HFFc6 (cell line): ENCODE results near the gene RSPH9. TPM values are rescaled to one million over a fixed set of nuclear protein-coding genes. Genes with fewer than 3 reads are reported as not detected.

ENCODE experiments used
- DNase-seq: peaks from one replicate; pipeline ENCODE4 v3.0.0-alpha.2; 2018
- H3K27ac Mint-ChIP-seq: 2 replicates; pipeline ENCODE4 v1.8.0; 2020; ENCODE audit warnings: mild to moderate bottlenecking, mixed read lengths
- H3K27me3 Mint-ChIP-seq: 2 replicates; pipeline ENCODE4 v1.8.0; 2021; ENCODE audit warnings: mild to moderate bottlenecking, moderate library complexity, mixed read lengths; ENCODE audit not compliant: insufficient read depth
- H3K36me3 Mint-ChIP-seq: 2 replicates; pipeline ENCODE4 v1.8.0; 2021; ENCODE audit warnings: low read depth, mixed read lengths
- H3K4me1 Mint-ChIP-seq: 2 replicates; pipeline ENCODE4 v1.8.0; 2020; ENCODE audit warnings: low read depth, mixed read lengths
- H3K4me3 Mint-ChIP-seq: 2 replicates; pipeline ENCODE4 v1.8.0; 2020; ENCODE audit warnings: mild to moderate bottlenecking, moderate library complexity, mixed read lengths
- H3K9me3 Mint-ChIP-seq: 2 replicates; pipeline ENCODE4 v1.8.0; 2020; ENCODE audit warnings: mild to moderate bottlenecking, mixed read lengths
- long read RNA-seq: library from polyadenylated mRNA; unstranded; transcript quantifications from one replicate; pipeline ENCODE4 v2.0.0, GENCODE V29; 2019
- total RNA-seq, 6 experiments: library from RNA; stranded (reverse); fragmentation: NEBNext Ultra II Directional; extraction: Animal tissue kit (Norgen Biotek cat#: 25700); gene quantifications; 2 replicates in 1 of 6; 3 replicates in 5 of 6; pipeline ENCODE4 v1.2.3, GENCODE V29; 2021
- TF ChIP-seq, protein P1 (sequence below): fragments of 200-600 bp; sonication (generic); IDR thresholded peaks from 2 replicates; pipeline ENCODE4 v1.5.0; 2021; ENCODE audit warnings: antibody characterized with exemption, mild to moderate bottlenecking

The RSPH9 gene, protein sequence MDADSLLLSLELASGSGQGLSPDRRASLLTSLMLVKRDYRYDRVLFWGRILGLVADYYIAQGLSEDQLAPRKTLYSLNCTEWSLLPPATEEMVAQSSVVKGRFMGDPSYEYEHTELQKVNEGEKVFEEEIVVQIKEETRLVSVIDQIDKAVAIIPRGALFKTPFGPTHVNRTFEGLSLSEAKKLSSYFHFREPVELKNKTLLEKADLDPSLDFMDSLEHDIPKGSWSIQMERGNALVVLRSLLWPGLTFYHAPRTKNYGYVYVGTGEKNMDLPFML
- total RNA-seq = under 1 TPM in 5 of 6 experiments, not detected in 1; 0.09 to 0.60 (median 0.30) TPM
- long read RNA-seq, partial matches to known transcripts = 0 of 3 reads
- long read RNA-seq, other reads (novel, unspliced or antisense) = 3 of 3 reads

DNA sequence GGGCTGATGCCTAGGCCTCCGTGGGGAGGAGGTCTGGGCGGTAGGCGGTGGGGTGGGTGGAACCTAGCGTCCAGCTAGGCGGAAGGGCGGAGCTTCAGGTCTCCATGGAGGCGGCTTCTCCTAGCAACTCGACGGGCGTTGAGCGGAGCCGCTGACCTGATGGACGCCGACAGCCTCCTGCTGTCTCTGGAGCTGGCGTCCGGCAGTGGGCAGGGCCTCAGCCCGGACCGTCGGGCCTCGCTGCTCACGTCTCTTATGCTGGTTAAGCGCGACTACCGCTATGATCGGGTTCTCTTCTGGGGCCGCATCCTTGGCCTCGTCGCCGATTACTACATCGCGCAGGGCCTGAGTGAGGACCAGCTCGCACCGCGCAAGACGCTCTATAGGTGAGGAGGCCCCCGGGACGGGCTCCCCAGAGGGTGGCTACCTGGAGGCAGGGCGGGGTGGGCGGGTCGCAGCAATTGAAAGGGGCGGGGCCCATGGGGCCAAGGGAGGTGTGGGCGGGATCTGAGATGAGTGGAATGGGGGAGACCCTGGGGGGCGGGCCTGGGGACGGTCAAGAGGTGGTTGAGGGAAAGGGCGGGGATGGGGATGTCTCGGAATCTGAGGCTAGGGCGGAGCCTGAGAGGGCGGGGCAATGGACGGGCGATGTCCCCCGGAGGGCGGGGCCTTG, at the start of gene RSPH9:
Gene RSPH9, plus strand, starts transcription at position 97 of the 673 bp plus-strand sequence. Its CDS starts 63 bp downstream, at position 160.
- peaks cover 5% of the 10 kb centered on the region for H3K27me3 Mint-ChIP-seq
- DNase-seq = no peak
- no peaks in the 10 kb centered on the region for H3K9me3 Mint-ChIP-seq
- H3K36me3 Mint-ChIP-seq = peaks cover 10% of the 10 kb centered on the region
- peak within 1 kb of the TSS; percentile 88 for H3K4me3 Mint-ChIP-seq
- H3K4me1 Mint-ChIP-seq = peaks cover 7% of the 10 kb centered on the region
- H3K27ac Mint-ChIP-seq = peak within 1 kb of the TSS; percentile 55
- TF ChIP-seq, protein P1, sequence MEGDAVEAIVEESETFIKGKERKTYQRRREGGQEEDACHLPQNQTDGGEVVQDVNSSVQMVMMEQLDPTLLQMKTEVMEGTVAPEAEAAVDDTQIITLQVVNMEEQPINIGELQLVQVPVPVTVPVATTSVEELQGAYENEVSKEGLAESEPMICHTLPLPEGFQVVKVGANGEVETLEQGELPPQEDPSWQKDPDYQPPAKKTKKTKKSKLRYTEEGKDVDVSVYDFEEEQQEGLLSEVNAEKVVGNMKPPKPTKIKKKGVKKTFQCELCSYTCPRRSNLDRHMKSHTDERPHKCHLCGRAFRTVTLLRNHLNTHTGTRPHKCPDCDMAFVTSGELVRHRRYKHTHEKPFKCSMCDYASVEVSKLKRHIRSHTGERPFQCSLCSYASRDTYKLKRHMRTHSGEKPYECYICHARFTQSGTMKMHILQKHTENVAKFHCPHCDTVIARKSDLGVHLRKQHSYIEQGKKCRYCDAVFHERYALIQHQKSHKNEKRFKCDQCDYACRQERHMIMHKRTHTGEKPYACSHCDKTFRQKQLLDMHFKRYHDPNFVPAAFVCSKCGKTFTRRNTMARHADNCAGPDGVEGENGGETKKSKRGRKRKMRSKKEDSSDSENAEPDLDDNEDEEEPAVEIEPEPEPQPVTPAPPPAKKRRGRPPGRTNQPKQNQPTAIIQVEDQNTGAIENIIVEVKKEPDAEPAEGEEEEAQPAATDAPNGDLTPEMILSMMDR = no peak

DNA sequence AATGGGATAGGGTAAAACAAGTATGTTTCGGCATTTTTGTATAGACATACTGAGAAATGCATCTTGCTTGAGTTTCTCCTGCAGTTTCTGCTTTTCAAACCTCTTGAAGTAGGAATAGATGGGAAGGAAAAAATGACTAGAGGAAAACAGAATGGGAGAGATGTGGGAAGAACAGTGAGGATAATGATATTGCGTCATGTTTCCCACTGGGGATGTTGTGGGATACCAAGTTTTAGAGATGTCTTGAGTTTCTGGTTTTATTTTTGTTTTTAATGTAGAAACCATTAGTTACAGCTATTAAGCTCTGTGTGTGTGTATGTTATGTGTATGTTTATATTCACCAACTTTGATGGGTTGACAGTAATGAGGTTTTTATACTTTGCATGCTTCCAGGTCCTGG, 44.2 kb upstream of the RSPH9 start:
- Mint-ChIP-seq H3K4me1 (peaks cover 12% of the 10 kb centered on the region), H3K9me3 (no peaks in the 10 kb centered on the region), H3K27me3 (no peaks in the 10 kb centered on the region), H3K27ac (0 out of 2 replicates have a peak overlapping the region, but pooled peaks have one; percentile 9), H3K36me3 (peaks cover 29% of the 10 kb centered on the region), H3K4me3 (no peak overlapping the region)
- no peak for DNase-seq
- TF ChIP-seq, protein P1 = no peak

DNA sequence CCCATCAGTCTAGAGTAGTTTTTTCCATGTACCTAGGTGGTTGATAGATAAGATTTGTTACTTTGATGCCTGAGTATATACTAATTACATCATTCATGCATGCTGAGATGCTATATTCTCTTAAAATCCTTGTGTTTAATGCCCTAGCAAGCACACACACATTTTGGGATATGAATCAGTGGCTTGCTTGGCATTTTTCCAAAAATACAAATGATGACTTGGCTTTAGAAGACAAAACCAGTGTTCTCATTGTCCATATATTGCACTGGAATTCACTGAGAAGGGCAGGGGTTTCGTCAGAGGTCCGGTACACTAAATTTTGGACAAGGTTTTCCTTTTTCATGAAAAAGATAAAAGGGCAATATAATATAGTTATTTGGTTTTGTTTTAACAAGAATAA, 40.7 kb upstream of the RSPH9 start:
- H3K4me1 Mint-ChIP-seq = peaks cover 25% of the 10 kb centered on the region
- TF ChIP-seq, protein P1 = no peak
- H3K27ac Mint-ChIP-seq = peak overlapping the region; percentile 24
- peak; percentile 80 for DNase-seq
- H3K36me3 Mint-ChIP-seq = peaks cover 38% of the 10 kb centered on the region
- no peak overlapping the region for H3K4me3 Mint-ChIP-seq
- no peaks in the 10 kb centered on the region for H3K9me3 Mint-ChIP-seq
- H3K27me3 Mint-ChIP-seq = no peaks in the 10 kb centered on the region

DNA sequence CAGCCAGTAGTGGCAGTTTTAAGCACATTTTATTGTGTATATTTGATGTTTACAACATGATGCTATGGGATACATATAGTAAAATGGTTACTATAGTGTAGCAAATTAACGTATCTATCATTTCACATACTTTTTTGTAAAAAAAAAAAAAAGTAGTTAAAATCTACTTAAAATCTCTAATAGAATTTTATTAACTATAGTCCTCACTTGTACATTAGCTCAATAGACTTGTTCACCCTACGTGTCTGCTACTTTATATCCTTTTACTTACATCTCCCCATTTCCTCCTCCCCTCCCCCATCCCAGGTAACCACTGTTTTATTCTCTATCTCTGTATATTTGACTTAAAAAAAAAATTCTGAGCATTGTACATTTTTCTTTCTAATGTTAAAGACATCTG, 38.8 kb upstream of the RSPH9 start:
- Mint-ChIP-seq H3K27me3 (no peaks in the 10 kb centered on the region), H3K4me3 (no peak overlapping the region), H3K4me1 (peaks cover 40% of the 10 kb centered on the region), H3K36me3 (peaks cover 39% of the 10 kb centered on the region), H3K27ac (no peak overlapping the region), H3K9me3 (no peaks in the 10 kb centered on the region)
- no peak for DNase-seq
- TF ChIP-seq, protein P1 = no peak

DNA sequence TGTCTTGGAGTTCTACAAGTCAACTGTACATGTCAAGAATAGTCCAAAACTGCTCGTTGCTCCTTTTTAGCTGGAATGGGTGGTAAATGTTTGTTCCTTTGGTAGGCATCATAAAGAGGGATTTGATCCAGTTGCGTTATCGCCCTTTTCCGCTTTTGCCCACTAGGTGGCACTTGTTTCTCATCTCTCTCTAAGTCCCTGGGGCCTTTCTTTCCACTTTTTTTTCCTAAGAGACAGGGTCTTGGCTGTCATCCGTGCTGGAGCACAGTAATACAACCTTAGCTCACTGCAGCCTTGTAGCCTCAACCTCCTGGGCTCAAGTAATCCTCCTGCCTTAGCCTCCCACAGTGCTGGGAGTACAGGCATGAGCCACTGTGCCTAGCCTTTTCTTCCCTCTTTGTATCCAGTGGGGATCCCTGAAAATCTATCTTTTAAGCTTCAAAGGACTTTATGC, 36.5 kb upstream of the RSPH9 start:
- Mint-ChIP-seq H3K27me3 (no peaks in the 10 kb centered on the region), H3K4me1 (peaks cover 48% of the 10 kb centered on the region), H3K4me3 (no peak overlapping the region), H3K9me3 (no peaks in the 10 kb centered on the region), H3K27ac (no peak overlapping the region), H3K36me3 (peaks cover 36% of the 10 kb centered on the region)
- DNase-seq = peak; percentile 62
- TF ChIP-seq, protein P1 = peak; percentile 93
